Measurements from ENCODE around the gene RAMAC. TPM values are rescaled to one million over a fixed set of nuclear protein-coding genes. Genes with fewer than 3 reads are reported as not detected.
"Not testable (repeated sequence)": the region's sequence is repeated elsewhere in the genome, so short reads cannot be mapped to it uniquely, and the experiment has no call there.

RAMAC gene
- polyA plus RNA-seq, 1 donor = 30.9 TPM

GRCh38 chr15:82968066-82968465 lies 17.9 kb upstream of the RAMAC start:
- no peak for DNase-seq (ENCODE audit: low read depth)

GRCh38 chr15:82969353-82969752 lies 16.7 kb upstream of the RAMAC start:
- no peak for DNase-seq (ENCODE audit: low read depth)

GRCh38 chr15:82970078-82970686 lies 15.8 kb upstream of the RAMAC start:
- no peak for DNase-seq (ENCODE audit: low read depth)

DNA sequence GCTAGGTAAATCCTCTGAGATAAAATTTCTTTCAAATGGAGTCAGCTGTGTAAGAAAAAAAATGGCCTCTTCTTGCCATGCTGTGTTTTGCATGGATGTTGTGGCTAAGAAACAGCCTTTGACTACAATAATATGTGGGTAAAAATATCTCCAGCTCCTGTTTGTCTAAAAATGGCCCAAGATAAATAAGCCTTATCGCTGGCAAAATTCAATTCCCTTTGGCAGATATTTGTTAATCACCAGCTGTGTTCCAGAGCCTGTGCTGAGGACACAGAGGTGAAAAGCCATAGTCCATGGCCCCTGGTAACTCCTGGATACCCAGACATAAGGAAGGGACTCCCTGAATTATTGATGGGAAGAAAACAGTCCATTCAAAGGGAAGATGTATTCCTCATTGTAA lies 15.3 kb upstream of the RAMAC start:
- no peak for DNase-seq (ENCODE audit: low read depth)

DNA sequence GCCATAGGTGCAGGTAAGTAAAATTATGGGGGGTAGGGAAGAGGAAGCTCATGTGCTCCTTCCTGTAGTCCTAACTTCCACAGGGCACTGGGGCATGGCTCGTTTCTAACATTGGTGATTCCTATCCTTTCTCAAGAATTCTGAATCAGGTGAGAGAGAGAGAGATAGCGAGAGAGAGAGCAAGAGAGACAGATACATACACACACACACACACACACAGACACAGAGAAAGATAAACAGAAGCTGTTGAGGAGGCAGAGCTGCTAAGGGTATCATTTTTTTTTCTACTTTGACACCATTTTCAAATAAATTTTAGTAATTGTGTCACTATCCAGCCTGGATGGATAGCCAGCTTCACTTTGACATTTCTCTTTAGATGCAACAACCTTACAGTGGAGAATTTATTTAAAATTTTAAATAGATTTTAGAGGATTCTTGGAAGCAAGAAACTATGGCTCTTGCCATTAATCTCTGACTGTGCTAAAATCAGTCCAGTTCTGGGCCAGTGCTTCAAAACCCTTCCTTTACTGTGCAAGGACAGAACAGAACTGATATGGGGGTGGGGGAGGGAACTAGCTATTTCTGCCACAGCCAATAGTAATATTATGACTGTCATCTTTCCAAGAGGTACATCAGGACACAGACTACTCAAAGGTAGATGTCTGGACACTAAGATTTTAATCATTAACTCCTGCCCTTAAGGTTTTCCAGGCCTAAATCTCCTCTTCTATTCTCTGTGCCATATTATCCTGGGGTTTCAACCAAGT lies 14.6 kb upstream of the RAMAC start:
- DNase-seq (ENCODE audit: low read depth) = no peak

GRCh38 chr15:82972990-82973389 lies 13.0 kb upstream of the RAMAC start:
- no peak for DNase-seq (ENCODE audit: low read depth)

- DNase-seq (ENCODE audit: low read depth) = no peak
Measured at GRCh38 chr15:82977076-82977475, 8.9 kb upstream of the RAMAC start.

- no peak for DNase-seq (ENCODE audit: low read depth)
Measured at GRCh38 chr15:82978438-82978837, 7.6 kb upstream of the RAMAC start.

GRCh38 chr15:82979726-82980125 lies 6.3 kb upstream of the RAMAC start:
- no peak for DNase-seq (ENCODE audit: low read depth)

DNA sequence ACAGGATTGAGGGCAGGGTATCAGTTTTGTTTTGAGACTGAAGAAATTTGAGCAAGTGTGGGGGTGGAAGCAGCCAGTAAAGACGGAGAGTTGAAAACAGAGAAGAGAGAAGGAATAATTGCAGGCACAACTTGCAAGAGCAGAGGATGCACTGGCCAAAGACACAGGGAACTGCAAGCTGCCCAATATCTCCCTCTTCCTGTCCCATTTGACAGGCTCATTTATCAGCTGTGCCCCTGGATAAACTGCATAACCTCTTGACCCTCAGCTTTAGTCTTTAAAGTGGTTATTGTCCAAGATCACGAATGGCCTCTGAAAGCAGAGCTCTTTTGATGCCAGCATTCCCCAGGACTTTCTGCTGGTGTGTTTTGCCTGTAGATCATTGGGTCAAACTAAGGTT lies 5.0 kb upstream of the RAMAC start:
- DNase-seq (ENCODE audit: low read depth) = no peak

- DNase-seq (ENCODE audit: low read depth) = no peak
Measured at GRCh38 chr15:82986442-82986780, 401 bp downstream of the RAMAC start.

- DNase-seq (ENCODE audit: low read depth) = no peak
Measured at GRCh38 chr15:82992436-82992998, 6.5 kb downstream of the RAMAC start.

- no peak for DNase-seq (ENCODE audit: low read depth)
Measured at GRCh38 chr15:82993144-82993543, 7.1 kb downstream of the RAMAC start.

GRCh38 chr15:82995076-82995475 lies 9.1 kb downstream of the RAMAC start:
- DNase-seq (ENCODE audit: low read depth) = no peak

DNA sequence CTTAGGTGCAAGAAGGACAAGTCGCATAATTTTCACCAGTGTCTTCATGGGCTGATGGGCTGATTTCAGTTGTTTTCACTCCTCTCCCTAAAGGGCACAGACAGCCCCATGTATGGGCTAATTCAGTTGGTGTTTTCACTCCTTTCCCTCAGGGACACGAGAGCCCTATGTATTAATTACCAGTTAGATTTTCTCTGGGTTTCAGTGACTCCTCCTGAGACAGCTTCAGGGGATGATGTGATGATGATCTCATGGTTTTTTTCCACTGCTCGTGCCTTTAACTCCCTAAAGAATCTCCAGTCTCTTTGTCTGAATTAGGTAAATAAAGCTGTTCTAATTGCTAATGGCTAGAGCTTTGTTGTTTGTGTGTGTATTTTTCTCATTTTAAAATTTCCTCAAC lies 9.9 kb downstream of the RAMAC start:
- no peak for DNase-seq (ENCODE audit: low read depth)

GRCh38 chr15:82999426-82999825 lies 13.4 kb downstream of the RAMAC start:
- no peak for DNase-seq (ENCODE audit: low read depth)

DNA sequence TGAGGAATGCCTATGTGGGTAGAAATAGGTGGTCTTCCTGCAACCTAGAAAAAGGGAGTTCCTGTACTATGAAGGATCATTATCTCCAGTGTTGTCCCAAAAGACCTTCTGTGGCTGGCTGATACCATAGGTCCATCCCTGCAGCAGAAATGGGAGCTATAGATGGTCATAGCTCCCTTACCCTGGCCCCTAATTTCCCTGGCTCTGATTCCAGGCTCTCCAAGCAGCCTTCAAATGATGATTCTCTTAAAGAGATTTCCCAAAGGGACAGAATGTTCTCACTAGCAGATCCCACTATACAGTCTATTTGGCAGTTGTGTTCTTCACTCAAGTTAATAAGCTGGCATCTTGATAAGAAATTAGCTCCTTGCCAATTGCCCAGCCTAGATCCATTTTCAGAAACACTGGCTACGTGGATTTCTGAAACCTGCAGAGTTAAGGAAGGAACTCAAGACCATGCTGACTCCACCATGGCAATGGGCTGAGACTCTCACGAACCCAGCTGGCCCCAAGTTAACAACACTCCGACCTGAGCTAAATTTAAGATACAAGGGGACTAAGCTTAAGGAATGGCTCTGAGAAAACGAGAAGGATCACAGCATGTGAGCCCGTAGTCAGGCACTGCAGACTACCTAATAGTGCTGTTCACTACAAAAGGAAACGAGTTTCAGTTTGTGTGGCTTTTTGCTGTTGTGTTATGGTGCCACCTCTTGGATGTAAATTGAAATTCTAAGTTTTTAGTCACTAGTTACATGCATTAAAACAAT lies 14.1 kb downstream of the RAMAC start:
- DNase-seq (ENCODE audit: low read depth) = no peak

DNA sequence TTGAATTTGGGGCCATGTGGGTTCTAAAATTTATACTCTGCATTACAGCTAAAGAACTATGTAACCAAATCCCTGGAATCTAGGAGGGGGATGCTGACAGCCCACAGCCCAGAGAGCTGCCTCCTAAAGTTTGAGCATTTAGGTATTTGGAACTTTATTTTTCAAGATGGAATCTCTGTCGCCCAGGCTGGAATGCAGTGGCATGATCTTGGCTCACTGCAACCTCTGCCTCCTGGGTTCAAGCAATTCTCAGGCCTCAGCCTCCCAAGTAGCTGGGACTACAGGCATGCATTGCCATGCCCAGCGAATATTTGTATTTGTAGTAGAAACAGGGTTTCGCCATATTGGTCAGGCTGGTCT lies 14.6 kb downstream of the RAMAC start:
- DNase-seq (ENCODE audit: low read depth) = not testable (repeated sequence)

DNA sequence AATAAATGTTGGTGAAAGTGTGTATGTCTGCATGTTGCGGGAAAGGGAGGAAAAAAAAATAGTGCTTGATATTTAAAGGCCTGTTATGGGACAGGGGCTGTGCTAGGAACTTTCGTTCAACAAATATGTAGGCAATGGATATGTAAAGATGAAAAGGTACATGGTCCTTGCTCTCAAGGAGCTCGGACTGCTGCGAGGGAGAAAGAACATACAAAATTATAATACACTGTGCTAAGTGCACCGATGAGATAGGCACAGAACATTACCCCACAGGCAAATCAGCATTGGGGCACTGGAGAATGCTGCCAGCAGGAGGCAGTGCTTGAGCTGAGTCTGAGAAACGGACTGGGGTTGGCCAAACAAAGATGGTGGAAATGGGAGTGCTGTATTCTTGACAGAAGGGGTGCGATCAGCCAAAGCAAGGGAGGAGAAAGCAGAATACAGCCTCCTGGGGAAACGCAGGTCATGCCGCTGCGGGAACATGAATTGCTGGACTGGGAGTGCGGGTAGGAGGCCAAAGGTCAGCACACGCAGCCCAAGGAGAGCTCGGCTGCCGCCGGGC lies 24.8 kb downstream of the RAMAC start:
- peak; percentile 26 for DNase-seq (ENCODE audit: low read depth)

DNA sequence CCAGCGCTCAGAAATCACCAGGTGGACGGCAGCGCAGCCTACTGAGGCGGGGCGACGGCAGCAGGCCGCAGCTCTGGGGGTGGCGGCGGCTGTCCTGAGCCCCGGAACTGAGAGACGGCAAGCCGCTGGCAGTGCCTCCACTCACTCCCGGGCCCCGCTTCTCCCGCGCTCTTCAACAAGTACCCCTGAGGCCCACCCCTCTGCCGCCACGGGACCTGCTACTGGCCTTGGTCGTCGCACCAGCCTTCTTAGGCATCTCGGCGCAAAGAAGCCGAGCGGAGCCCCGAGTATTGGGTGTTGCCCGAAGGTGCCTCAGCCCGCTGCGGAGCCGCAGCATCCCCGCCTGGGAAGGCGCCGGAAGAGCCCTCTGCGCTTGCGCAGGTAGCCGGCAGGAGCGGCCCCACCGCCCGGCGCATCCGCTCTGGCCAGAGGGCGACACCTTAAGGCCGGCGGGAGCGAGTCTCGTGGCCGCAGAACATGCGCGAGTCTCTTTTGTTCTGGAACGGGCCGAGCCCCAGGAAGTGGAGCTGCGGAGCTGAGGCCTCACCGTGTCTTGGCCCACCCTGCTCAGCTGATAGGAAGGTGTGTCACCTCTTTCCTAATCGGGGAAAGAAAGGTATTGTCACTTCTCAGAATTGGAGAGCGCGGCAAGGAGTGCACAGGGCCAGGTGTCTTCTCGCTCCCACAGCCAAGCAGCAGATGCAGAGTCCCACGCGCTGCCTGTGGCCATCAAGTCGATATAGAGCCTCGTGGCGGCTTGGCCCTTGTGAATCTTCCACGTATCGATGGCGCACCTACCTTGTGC lies 25.5 kb downstream of the RAMAC start, which contains the start of gene C15orf40:
TSS of gene C15orf40 (minus strand) at position 369 of the 805 bp plus-strand sequence. CDS start at position 337, 32 bp downstream.
- peak; percentile 81 for DNase-seq (ENCODE audit: low read depth)

DNA sequence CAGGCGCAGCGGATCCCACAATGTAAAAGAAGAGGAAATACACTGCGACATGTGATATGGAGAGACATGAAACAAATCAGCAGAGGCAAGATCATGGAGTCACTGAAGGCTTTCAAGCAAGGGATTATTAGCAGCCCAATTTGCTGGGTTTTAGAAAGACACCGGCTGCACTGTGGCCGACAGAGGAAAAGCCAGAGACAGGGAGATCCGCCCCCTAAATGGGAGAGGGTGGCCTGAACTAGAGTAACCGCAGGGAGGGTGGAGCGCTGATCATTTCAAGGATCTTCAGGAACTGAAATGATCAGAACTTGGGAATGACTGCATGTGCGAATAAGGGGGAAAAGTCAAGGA lies 26.0 kb downstream of the RAMAC start:
- DNase-seq (ENCODE audit: low read depth) = no peak
